HepG2 (cell line): ENCODE measurements around the gene SBSN. TPM values are rescaled to one million over a fixed set of nuclear protein-coding genes. Genes with fewer than 3 reads are reported as not detected.
A peak's percentile ranks its signal among the peaks of the same experiment; 100 is the strongest.

Source experiments
- ATAC-seq: fragments of 200-7000 bp; cut with Tn5 transposase; 3 replicates; pipeline ENCODE4 v1.9.1; 2020; ENCODE audit warnings: mild to moderate bottlenecking, moderate library complexity
- BruUV-seq: library from RNA; stranded (reverse); fragments of 400-500 nt; replicated peaks from 2 replicates; lab custom pipeline; 2021; lab: Mats Ljungman, UMichigan
- CTCF ChIA-PET: fragments of 300-600 bp; formaldehyde crosslinking; extraction: SDS; loops from one replicate; lab custom pipeline; 2021; ENCODE audit warnings: low total read pairs, inconsistent platforms, low intra/inter-chr PET ratio; lab: Yijun Ruan, JAX
- POLR2A ChIA-PET: fragments of 350-600 bp; sonication (Branson Sonifier 250); formaldehyde crosslinking; loops from one replicate; lab custom pipeline; 2020; ENCODE audit warnings: antibody characterized with exemption, inconsistent platforms; lab: Yijun Ruan, JAX
- DNase-seq: peaks from one replicate; pipeline ENCODE4 v3.0.0-alpha.2; 2015; ENCODE audit warnings: low spot score
- FAIRE-seq: peaks from 3 replicates; lab custom pipeline; 2011; peaks lifted over from hg19 to GRCh38; lab: Jason Lieb, UNC
- H2AFZ ChIP-seq: one replicate; pipeline ENCODE4 v1.6.1; 2011; ENCODE audit warnings: low read length, inconsistent platforms
- H3K27ac ChIP-seq: fragments of 300-600 bp; 3 replicates; pipeline ENCODE4 v1.8.0; 2011; ENCODE audit warnings: mixed run types, mild to moderate bottlenecking, mixed read lengths, low read length, inconsistent platforms; ENCODE audit not compliant: insufficient read depth; ENCODE audit errors: extremely low read length
- H3K27me3 ChIP-seq, 2 experiments: fragments of 200-600 bp in 1 of 2; 2 replicates in 1 of 2; 3 replicates in 1 of 2; pipeline versions ENCODE4 v1.6.0 to v1.8.0; 2011; ENCODE audit warnings: low read length in 2 of 2, mild to moderate bottlenecking in 2 of 2, moderate library complexity in 2 of 2, inconsistent platforms in 1 of 2; ENCODE audit not compliant: insufficient read depth in 2 of 2, control insufficient read depth in 1 of 2
- H3K36me3 ChIP-seq, 2 experiments: fragments of 200-600 bp in 1 of 2; replicated peaks in 1 of 2; 2 replicates in 1 of 2; 3 replicates in 1 of 2; pipeline versions ENCODE4 v1.5.1 to v1.8.0; 2011; ENCODE audit warnings: low read length in 2 of 2, inconsistent platforms in 1 of 2; ENCODE audit not compliant: insufficient read depth in 2 of 2, control insufficient read depth in 1 of 2
- H3K4me1 ChIP-seq: 2 replicates; pipeline ENCODE4 v1.5.1; 2012; ENCODE audit warnings: low read length, inconsistent platforms; ENCODE audit not compliant: insufficient read depth
- H3K4me2 ChIP-seq: 2 replicates; pipeline ENCODE4 v1.6.0; 2011; ENCODE audit warnings: low read depth, low read length, inconsistent platforms
- H3K4me3 ChIP-seq, 3 experiments: fragments of 200-600 bp in 1 of 3; sonication (generic), shearing (Covaris generic) in 1 of 3; replicated peaks in 1 of 3; 2 replicates each; pipeline ENCODE4 v1.5.1; 2011 to 2016; ENCODE audit warnings: low read length in 3 of 3, inconsistent platforms in 2 of 3, low read depth in 2 of 3, mild to moderate bottlenecking in 2 of 3, control low read depth in 1 of 3, mixed read lengths in 1 of 3; ENCODE audit not compliant: insufficient read depth in 1 of 3
- H3K79me2 ChIP-seq: one replicate; pipeline ENCODE4 v1.6.1; 2011; ENCODE audit warnings: low read length, inconsistent platforms; ENCODE audit not compliant: insufficient read depth
- H3K9ac ChIP-seq: 2 replicates; pipeline ENCODE4 v1.6.0; 2011; ENCODE audit warnings: mild to moderate bottlenecking, low read depth, low read length, inconsistent platforms; ENCODE audit not compliant: insufficient read depth
- H3K9me3 ChIP-seq: 2 replicates; pipeline ENCODE4 v1.5.1; 2012; ENCODE audit warnings: mild to moderate bottlenecking, low read length
- H4K20me1 ChIP-seq: 2 replicates; pipeline ENCODE4 v1.6.0; 2011; ENCODE audit warnings: inconsistent platforms, mild to moderate bottlenecking, low read length, moderate library complexity; ENCODE audit not compliant: insufficient read depth
- ADNP ChIP-seq: sonication (generic); formaldehyde crosslinking; IDR thresholded peaks from 2 replicates; pipeline ENCODE4 v1.4.0; 2020; ENCODE audit warnings: missing genetic modification reagents
- CENPT ChIP-seq: sonication (generic); formaldehyde crosslinking; IDR thresholded peaks from 2 replicates; pipeline ENCODE4 v1.8.0; 2022; ENCODE audit warnings: low read depth, mild to moderate bottlenecking, moderate library complexity, missing genetic modification reagents
- FOXK1 ChIP-seq: sonication (generic); formaldehyde crosslinking; IDR thresholded peaks from 2 replicates; pipeline ENCODE4 v1.4.0; 2020; ENCODE audit warnings: low read depth, missing genetic modification reagents, borderline replicate concordance
- ISL2 ChIP-seq: sonication (generic); formaldehyde crosslinking; IDR thresholded peaks from 2 replicates; pipeline ENCODE4 v1.5.0; 2020; ENCODE audit warnings: missing genetic modification reagents
- ISX ChIP-seq: sonication (generic); formaldehyde crosslinking; conservative IDR thresholded peaks from 2 replicates; pipeline ENCODE4 v1.5.0; 2020; ENCODE audit warnings: missing genetic modification reagents
- SMYD3 ChIP-seq: sonication (generic); formaldehyde crosslinking; IDR thresholded peaks from 2 replicates; pipeline ENCODE4 v1.8.1; 2023; ENCODE audit warnings: mild to moderate bottlenecking, missing genetic modification reagents
- SP1 ChIP-seq, 2 experiments: fragments of 450-650 bp in 1 of 2; sonication (generic) in 1 of 2; formaldehyde crosslinking in 1 of 2; IDR thresholded peaks; 2 replicates each; pipeline versions ENCODE4 v1.4.0 to v1.6.1; 2016 to 2020; ENCODE audit warnings: missing genetic modification reagents in 1 of 2
- TOE1 ChIP-seq: sonication (generic); formaldehyde crosslinking; IDR thresholded peaks from 2 replicates; pipeline ENCODE4 v1.4.0; 2020; ENCODE audit warnings: mild to moderate bottlenecking, missing genetic modification reagents
- ZFP36L2 ChIP-seq: sonication (generic); formaldehyde crosslinking; IDR thresholded peaks from 2 replicates; pipeline ENCODE4 v1.4.0; 2020; ENCODE audit warnings: missing genetic modification reagents
- ZMYM4 ChIP-seq: sonication (generic); formaldehyde crosslinking; IDR thresholded peaks from 2 replicates; pipeline ENCODE4 v1.8.1; 2023; ENCODE audit warnings: mild to moderate bottlenecking, missing genetic modification reagents
- ZNF329 ChIP-seq: sonication (generic); formaldehyde crosslinking; IDR thresholded peaks from 2 replicates; pipeline ENCODE4 v1.9.0; 2021; ENCODE audit warnings: low read depth, mild to moderate bottlenecking, missing genetic modification reagents
- ZNF460 ChIP-seq: sonication (generic); formaldehyde crosslinking; IDR thresholded peaks from 2 replicates; pipeline ENCODE4 v1.5.1; 2020; ENCODE audit warnings: missing genetic modification reagents, mild to moderate bottlenecking, borderline replicate concordance
- ZNF614 ChIP-seq: IDR thresholded peaks from 2 replicates; pipeline ENCODE4 v1.6.1; 2018; ENCODE audit warnings: missing biosample characterization, missing genetic modification reagents, inconsistent platforms, borderline replicate concordance
- ZNF629 ChIP-seq: sonication (generic); formaldehyde crosslinking; conservative IDR thresholded peaks from 2 replicates; pipeline ENCODE4 v1.5.0; 2020; ENCODE audit warnings: missing genetic modification reagents
- ZNF670 ChIP-seq: sonication (generic); formaldehyde crosslinking; IDR thresholded peaks from 2 replicates; pipeline ENCODE4 v1.8.0; 2022; ENCODE audit warnings: mild to moderate bottlenecking, missing genetic modification reagents, borderline replicate concordance
- ZNF713 ChIP-seq: sonication (generic); formaldehyde crosslinking; IDR thresholded peaks from 2 replicates; pipeline ENCODE4 v1.4.0; 2020; ENCODE audit warnings: mild to moderate bottlenecking, missing genetic modification reagents
- ZNF777 ChIP-seq: sonication (generic); formaldehyde crosslinking; IDR thresholded peaks from 2 replicates; pipeline ENCODE4 v1.4.0; 2020; ENCODE audit warnings: missing genetic modification reagents
- ZSCAN20 ChIP-seq: sonication (generic); formaldehyde crosslinking; IDR thresholded peaks from 2 replicates; pipeline ENCODE4 v1.4.0; 2020; ENCODE audit warnings: missing genetic modification reagents, mild to moderate bottlenecking, borderline replicate concordance
- WGBS: methylation state at CpG from one replicate; pipeline ENCODE4 v1.1.6; 2017; ENCODE audit warnings: low lambda C conversion rate; 5-methylcytosine and 5-hydroxymethylcytosine counted together
- in situ Hi-C: cut with HindIII; loops from 2 replicates; pipeline ENCODE4 v1.10.0; 2017; ENCODE audit warnings: low pct_unique_long_range_greater_than_20kb; ENCODE audit not compliant: extremely low pct_ligation_motif_present
- intact Hi-C: fragments of 100-400 bp; cut with micrococcal nuclease; formaldehyde crosslinking; loops from one replicate; pipeline ENCODE4 v1.10.0; 2022; ENCODE audit not compliant: unreplicated experiment
- polyA plus RNA-seq, 8 experiments: library from polyadenylated mRNA; depleted of rRNA in 3 of 8; stranded (reverse) in 7 of 8; unstranded in 1 of 8; fragments of >200 nt; fragmentation: Illumina TruSeq in 4 of 8; extraction: Trizol in 4 of 8; gene quantifications; 2 replicates each; pipeline versions ENCODE4 v1.2.1 to v1.2.3, GENCODE V29; 2011 to 2016; ENCODE audit warnings: low read depth in 4 of 8, missing spikeins in 1 of 8, mixed read lengths in 1 of 8; ENCODE audit not compliant: insufficient read depth in 1 of 8
- total RNA-seq, 5 experiments: library from RNA; depleted of rRNA; stranded (reverse); fragments of >200 nt; fragmentation: Illumina TruSeq; extraction: Trizol; gene quantifications; 2 replicates each; pipeline ENCODE4 v1.2.3, GENCODE V29; 2016; ENCODE audit warnings: low read depth in 1 of 5
- TF ChIP-seq, protein P1 (sequence below), 2 experiments: sonication (generic) in 1 of 2; formaldehyde crosslinking in 1 of 2; IDR thresholded peaks; 2 replicates each; pipeline versions ENCODE4 v1.4.0 to v1.6.1; 2016 to 2020; ENCODE audit warnings: borderline replicate concordance in 1 of 2, low read depth in 1 of 2, mild to moderate bottlenecking in 1 of 2, missing genetic modification reagents in 1 of 2
- TF ChIP-seq, protein P2 (sequence below): sonication (generic); formaldehyde crosslinking; IDR thresholded peaks from 2 replicates; pipeline ENCODE4 v1.8.0; 2022; ENCODE audit warnings: missing genetic modification reagents, low read depth, mild to moderate bottlenecking, borderline replicate concordance
- TF ChIP-seq, protein P3 (sequence below): sonication (generic); formaldehyde crosslinking; IDR thresholded peaks from 2 replicates; pipeline ENCODE4 v1.5.0; 2020; ENCODE audit warnings: missing genetic modification reagents

The SBSN gene
- total and polyA plus RNA-seq, 2 of the 13 experiments (the other 11 are each of a cell fraction or from before 2014, with no cell fraction given): not detected

DNA sequence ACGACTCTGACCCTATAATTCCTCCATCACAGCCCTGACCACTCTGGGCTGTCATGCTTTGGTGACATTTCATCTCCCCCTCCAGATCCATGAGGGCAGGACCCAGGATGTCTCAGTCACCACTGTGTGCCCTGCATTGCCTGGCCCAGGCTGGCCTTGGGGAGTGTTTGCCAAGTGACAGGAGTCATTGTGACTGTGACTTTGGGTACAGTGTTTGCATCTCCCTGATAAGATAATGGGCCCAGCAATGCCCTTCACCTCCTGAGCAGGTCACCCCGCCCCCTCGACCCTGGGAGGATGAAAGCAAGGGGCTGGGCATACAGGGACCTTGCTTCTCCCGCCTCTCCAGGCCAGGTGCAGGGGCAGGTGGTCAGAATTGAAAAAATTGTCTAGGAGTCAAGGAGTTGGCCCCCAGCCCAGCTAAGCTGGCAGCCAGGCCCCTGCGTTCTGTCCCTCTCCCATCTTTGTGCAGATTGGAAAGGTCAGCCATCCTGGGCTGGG is 41.2 kb upstream of the SBSN start:
- FAIRE-seq (peak; percentile 87), DNase-seq (peak; percentile 91), ATAC-seq (peak; percentile 91)
- POLR2A ChIA-PET: no interaction called here
- no peak overlapping the region for H2AFZ ChIP-seq
- H3K9me3 ChIP-seq: no peaks in the 10 kb centered on the region
- in situ Hi-C loops: no loop called here
- no peak overlapping the region for H3K4me3 ChIP-seq
- no peaks in the 10 kb centered on the region for H3K27me3 ChIP-seq
- CTCF ChIA-PET: no interaction called here
- no peaks in the 10 kb centered on the region for H3K79me2 ChIP-seq
- H3K4me2 ChIP-seq: peak overlapping the region; percentile 28
- no peaks in the 10 kb centered on the region for H3K36me3 ChIP-seq
- no TSS peak for BruUV-seq
- H3K9ac ChIP-seq: no peak overlapping the region
- peaks cover 55% of the 10 kb centered on the region for H3K4me1 ChIP-seq
- WGBS: 3% methylated on average over 4 of the region's 5 CpGs
- H4K20me1 ChIP-seq: no peaks in the 10 kb centered on the region
- peak overlapping the region; percentile 5 for H3K27ac ChIP-seq
- intact Hi-C loops: no loop called here
- no peak for TF ChIP-seq ZSCAN20
- TF ChIP-seq CENPT (CRISPR knock-in tag): no peak
- no peak for TF ChIP-seq ZNF329 (CRISPR knock-in tag)
- TF ChIP-seq ZNF460 (CRISPR knock-in tag): no peak; the same call in 1 of the 2 replicates
- TF ChIP-seq, protein P1, sequence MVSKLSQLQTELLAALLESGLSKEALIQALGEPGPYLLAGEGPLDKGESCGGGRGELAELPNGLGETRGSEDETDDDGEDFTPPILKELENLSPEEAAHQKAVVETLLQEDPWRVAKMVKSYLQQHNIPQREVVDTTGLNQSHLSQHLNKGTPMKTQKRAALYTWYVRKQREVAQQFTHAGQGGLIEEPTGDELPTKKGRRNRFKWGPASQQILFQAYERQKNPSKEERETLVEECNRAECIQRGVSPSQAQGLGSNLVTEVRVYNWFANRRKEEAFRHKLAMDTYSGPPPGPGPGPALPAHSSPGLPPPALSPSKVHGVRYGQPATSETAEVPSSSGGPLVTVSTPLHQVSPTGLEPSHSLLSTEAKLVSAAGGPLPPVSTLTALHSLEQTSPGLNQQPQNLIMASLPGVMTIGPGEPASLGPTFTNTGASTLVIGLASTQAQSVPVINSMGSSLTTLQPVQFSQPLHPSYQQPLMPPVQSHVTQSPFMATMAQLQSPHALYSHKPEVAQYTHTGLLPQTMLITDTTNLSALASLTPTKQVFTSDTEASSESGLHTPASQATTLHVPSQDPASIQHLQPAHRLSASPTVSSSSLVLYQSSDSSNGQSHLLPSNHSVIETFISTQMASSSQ (IDR thresholded peaks at IDR 0.05; ENCODE audit: low read depth): no peak
- TF ChIP-seq, protein P1 (CRISPR knock-in tag; IDR thresholded peaks at IDR 0.05; ENCODE audit: borderline replicate concordance): peak; percentile 87
- peak; percentile 90 for TF ChIP-seq ISL2 (CRISPR knock-in tag)
- no peak for TF ChIP-seq ZNF777 (CRISPR knock-in tag)
- TF ChIP-seq, protein P2, sequence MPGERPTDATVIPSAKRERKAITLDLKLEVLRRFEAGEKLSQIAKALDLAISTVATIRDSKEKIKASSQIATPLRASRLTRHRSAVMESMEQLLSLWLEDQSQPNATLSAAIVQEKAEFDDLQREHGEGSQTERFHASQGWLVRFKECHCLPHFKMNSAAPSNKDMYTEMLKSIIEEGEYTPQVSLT (CRISPR knock-in tag): no peak
- no peak for TF ChIP-seq SP1 (IDR thresholded peaks at IDR 0.05)
- 0 out of 2 replicates have a peak, but pooled peaks have one; percentile 25 for TF ChIP-seq SP1 (CRISPR knock-in tag; IDR thresholded peaks at IDR 0.05)
- no peak for TF ChIP-seq TOE1 (CRISPR knock-in tag)
- TF ChIP-seq, protein P3, sequence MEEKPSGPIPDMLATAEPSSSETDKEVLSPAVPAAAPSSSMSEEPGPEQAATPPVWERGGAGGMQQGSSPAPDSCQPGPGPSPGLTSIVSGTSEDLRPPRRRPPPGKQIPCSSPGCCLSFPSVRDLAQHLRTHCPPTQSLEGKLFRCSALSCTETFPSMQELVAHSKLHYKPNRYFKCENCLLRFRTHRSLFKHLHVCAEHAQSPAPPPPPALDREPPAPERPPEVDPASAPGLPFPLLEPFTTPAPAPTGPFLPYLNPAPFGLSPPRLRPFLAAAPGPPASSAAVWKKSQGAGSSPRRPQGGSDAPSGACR (CRISPR knock-in tag): no peak
- TF ChIP-seq ZMYM4 (CRISPR knock-in tag): peak; percentile 88
- no peak for TF ChIP-seq ADNP (CRISPR knock-in tag)
- no peak for TF ChIP-seq ZNF670 (CRISPR knock-in tag)
- no peak for TF ChIP-seq ZNF713 (CRISPR knock-in tag)
- 0 out of 2 replicates have a peak, but pooled peaks have one; percentile 20 for TF ChIP-seq ZNF614 (CRISPR knock-in tag)
- TF ChIP-seq ZFP36L2: no peak
- no peak for TF ChIP-seq SMYD3
- no peak for TF ChIP-seq FOXK1 (CRISPR knock-in tag)
- TF ChIP-seq ISX (CRISPR knock-in tag): no peak
- TF ChIP-seq ZNF629 (CRISPR knock-in tag): peak; percentile 37; the same call in 1 of the 2 replicates
